ENCODE measurements around the gene HMGB1. TPM values are rescaled to one million over a fixed set of nuclear protein-coding genes. Genes with fewer than 3 reads are reported as not detected.
"Not testable (repeated sequence)": the region's sequence is repeated elsewhere in the genome, so short reads cannot be mapped to it uniquely, and the experiment has no call there.

Gene HMGB1
- total RNA-seq, 2 donors from 2014 or later, result 418 to 551 TPM

- no peak overlapping the region for H3K27ac Mint-ChIP-seq
- no peaks in the 10 kb centered on the region for H3K9me3 Mint-ChIP-seq
- H3K36me3 Mint-ChIP-seq, result no peaks in the 10 kb centered on the region
- ATAC-seq (no peak), DNase-seq (ENCODE audit: low spot score in 2 of 2) (no peak)
Observed at GRCh38 chr13:30448441-30448840, 17.3 kb downstream of the HMGB1 start.

GRCh38 chr13:30446126-30446500 lies 19.6 kb downstream of the HMGB1 start:
- DNase-seq (ENCODE audit: low spot score in 2 of 2), result no peak
- no peak for ATAC-seq
- Mint-ChIP-seq H3K36me3 (no peaks in the 10 kb centered on the region), H3K9me3 (peaks cover 0 to 2% of the 10 kb centered on the region in 2 donors), H3K27ac (no peak overlapping the region)

DNA sequence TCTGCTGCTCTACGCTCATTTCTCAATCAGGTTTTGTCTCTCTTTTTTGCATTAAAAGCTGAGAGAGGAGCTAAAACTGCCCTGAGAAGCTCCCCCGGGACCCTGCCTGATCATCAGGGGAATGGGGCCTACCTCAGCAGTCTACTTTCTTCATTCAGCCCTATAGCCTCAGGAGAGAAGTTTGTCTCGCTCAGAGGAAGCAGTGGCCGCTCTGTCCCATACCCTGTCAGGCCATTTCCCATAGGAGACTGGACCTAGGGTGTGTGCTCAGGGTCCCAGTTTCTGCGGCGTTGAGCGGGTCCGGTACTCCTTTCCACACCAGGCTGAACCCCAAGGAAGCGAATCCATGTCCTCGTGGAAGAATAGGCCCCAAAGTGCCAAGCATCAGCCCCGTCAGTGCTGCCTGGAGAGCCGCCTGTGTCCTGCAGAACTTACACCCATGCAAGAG lies 21.8 kb downstream of the HMGB1 start:
- no peak for DNase-seq (ENCODE audit: low spot score in 2 of 2)
- Mint-ChIP-seq H3K9me3 (peaks cover 0 to 7% of the 10 kb centered on the region in 2 donors), H3K36me3 (no peaks in the 10 kb centered on the region), H3K27ac (peak overlapping the region in 1 of 2 donors; percentile 20)
- no peak for ATAC-seq

DNA sequence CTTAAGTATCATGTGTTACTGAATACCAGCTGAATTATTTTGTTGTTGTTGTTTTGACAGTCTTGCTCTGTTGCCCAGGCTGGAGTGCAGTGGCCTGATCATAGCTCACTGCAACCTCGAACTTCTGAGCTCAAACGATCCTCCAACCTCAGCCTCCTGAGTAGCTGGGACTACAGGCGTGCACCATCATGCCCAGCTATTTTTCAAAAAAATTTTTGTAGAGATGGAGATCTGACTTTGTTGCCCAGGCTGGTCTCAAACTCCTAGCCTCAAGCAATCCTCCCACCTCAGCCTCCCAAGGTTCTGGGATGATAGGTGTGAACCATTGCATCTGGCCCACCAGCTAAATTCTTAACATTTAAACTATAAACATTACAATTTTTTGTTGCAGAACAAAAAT lies 22.2 kb downstream of the HMGB1 start:
- not testable (repeated sequence) for DNase-seq (ENCODE audit: low spot score in 2 of 2); ATAC-seq; H3K36me3 Mint-ChIP-seq; H3K9me3 Mint-ChIP-seq
- peak overlapping the region in 1 of 2 donors; percentile 29 for H3K27ac Mint-ChIP-seq

GRCh38 chr13:30442926-30443325 lies 22.8 kb downstream of the HMGB1 start:
- Mint-ChIP-seq H3K27ac (no peak overlapping the region), H3K36me3 (no peaks in the 10 kb centered on the region), H3K9me3 (peaks cover 0 to 7% of the 10 kb centered on the region in 2 donors)
- no peak for DNase-seq (ENCODE audit: low spot score in 2 of 2)
- no peak for ATAC-seq

DNA sequence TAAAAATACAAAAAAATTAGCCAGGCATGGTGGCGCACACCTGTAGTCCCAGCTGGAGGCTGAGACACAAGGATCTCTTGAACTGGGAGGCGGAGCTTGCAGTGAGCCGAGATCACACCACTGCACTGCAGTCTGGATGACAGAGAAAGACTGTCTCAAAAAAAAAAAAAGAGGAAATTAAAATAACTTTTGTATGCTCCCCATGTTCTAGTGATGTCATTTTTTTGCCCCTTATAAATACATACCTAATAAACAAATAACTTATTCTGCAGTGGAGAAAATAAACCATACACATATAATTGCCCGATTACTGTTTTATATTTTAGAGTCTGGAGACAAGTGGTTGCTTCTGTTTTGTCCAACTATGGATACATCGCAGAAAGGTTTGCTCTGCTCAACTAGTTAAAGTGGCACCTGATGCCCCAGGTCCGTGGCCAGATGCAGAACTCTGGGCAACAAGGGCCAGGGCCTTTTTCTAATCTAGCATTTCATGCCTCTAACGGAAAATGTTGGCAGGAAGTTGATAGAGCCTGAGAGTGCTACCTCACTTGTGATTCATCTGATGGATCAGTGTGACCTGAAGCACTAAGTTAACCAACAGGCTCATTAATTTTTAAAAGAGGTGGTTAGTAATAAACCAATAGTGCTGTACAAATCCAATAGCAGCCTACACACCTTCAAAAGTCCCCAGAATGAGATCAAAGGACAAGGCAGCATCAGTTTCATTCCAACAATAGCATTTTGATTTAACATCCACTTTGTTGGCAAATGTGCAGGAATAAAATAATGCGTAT lies 24.6 kb downstream of the HMGB1 start:
- Mint-ChIP-seq H3K9me3 (peaks cover 0 to 7% of the 10 kb centered on the region in 2 donors), H3K36me3 (no peaks in the 10 kb centered on the region), H3K27ac (peak overlapping the region in 1 of 2 donors; percentile 50)
- DNase-seq (ENCODE audit: low spot score in 2 of 2) (no peak), ATAC-seq (peak; percentile 45 to 63)

GRCh38 chr13:30438286-30438685 lies 27.4 kb downstream of the HMGB1 start:
- ATAC-seq (no peak), DNase-seq (ENCODE audit: low spot score in 2 of 2) (no peak)
- Mint-ChIP-seq H3K27ac (no peak overlapping the region), H3K9me3 (peaks cover 0 to 7% of the 10 kb centered on the region in 2 donors), H3K36me3 (no peaks in the 10 kb centered on the region)

DNA sequence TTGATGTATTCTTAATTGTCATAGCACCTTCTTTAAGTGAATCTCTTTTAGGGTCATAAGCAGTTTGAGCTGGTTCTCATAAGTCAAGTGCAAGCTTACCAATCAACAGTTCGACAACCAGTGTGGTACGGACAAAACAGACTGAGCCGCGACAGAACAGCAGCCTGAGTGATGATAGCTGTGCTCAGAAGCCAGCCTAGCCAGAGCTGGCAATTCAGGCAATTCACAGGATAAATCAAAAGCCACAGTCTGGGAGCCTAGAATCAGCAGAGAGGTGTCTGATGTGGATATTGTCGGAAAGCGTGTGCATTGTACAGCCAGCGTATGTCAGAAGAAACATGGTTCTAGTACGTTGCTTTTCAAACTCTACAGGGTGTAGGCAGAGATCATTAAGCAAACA lies 28.6 kb downstream of the HMGB1 start:
- no peak for ATAC-seq
- Mint-ChIP-seq H3K36me3 (no peaks in the 10 kb centered on the region), H3K27ac (no peak overlapping the region), H3K9me3 (peaks cover 0 to 7% of the 10 kb centered on the region in 2 donors)
- no peak for DNase-seq (ENCODE audit: low spot score in 2 of 2)

- no peaks in the 10 kb centered on the region for H3K36me3 Mint-ChIP-seq
- DNase-seq (ENCODE audit: low spot score in 2 of 2) (no peak), ATAC-seq (no peak)
- H3K27ac Mint-ChIP-seq, result no peak overlapping the region
- H3K9me3 Mint-ChIP-seq, result peaks cover 0 to 4% of the 10 kb centered on the region in 2 donors
Observed at GRCh38 chr13:30435911-30436451, 29.8 kb downstream of the HMGB1 start.

GRCh38 chr13:30431269-30431940 lies 34.3 kb downstream of the HMGB1 start:
- peak; percentile 23 to 62 for ATAC-seq

DNA sequence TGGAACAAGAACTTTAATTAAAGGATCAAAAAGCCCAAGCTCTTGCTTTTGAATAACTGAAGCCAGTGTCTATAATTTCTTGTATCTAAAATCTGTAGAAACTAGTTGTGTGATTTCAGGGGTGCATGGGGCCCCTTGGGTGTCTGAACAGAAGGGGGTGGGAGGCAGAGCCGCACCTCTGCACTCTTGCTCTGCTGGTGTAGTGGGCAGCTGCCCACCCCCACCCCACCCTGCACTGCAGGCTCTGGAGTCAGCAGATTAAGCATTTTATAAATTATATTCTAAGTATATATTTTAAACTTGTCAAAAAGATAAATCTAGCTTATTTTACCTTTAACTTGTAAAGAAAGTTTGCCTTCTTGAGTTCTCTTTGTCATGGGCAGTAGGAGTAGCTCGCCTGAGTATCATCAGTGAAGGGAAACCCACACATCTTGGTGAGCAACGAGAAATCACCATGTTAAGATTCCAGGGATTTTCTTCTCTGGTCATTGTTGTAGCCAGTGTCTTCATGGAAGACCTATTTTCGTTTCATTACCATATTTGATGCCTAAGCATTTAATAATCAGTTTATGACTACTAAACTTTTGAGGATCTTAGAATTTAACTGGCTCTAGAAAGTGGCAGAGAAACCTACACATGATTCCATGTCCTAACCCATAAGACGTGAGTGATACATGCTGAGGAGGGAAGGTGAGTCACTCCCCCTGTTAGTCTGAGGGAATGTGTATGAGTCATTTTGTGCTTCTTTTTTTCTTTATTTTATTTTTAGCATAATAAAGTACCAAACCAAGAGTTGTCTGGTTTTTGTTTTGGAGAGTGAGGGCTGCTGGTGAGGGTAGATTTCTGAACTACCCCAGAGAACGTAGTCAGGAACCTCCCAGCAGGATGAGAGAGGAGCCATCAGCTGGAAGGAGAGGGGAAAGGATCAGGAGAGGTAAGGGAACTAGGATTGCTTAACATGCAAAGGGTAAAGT lies 35.7 kb downstream of the HMGB1 start:
- Mint-ChIP-seq H3K27ac (peak overlapping the region; percentile 83 to 94), H3K9me3 (no peaks in the 10 kb centered on the region), H3K36me3 (no peaks in the 10 kb centered on the region)
- peak in 1 of 2 donors; percentile 25 for DNase-seq (ENCODE audit: low spot score in 2 of 2)
- ATAC-seq, result peak; percentile 96 to 98

More at GRCh38 chr13:30431269-30431940, 34.3 kb downstream of the HMGB1 start:
- H3K36me3 Mint-ChIP-seq, result no peaks in the 10 kb centered on the region
- DNase-seq (ENCODE audit: low spot score in 2 of 2), result no peak
- peak overlapping the region in 1 of 2 donors; percentile 83 for H3K27ac Mint-ChIP-seq
- H3K9me3 Mint-ChIP-seq, result no peaks in the 10 kb centered on the region

DNA sequence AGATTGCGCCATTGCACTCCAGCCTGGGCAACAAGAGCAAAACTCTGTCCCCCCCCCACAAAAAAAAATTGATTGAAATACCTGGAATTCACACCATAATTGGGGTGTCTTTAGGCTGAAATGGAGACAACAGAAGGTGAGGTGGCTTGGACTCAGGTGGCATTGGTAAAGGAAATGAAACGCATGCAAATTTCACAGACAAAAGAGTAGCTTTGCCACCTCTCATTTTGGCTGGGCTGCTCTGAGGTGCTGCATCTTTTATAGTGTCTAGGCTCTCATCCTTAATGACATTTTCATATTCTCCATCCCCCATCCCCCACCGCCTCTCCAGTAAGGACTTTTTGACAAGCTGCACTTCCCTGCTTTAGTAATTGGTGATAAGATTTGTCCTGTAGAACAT lies 36.5 kb downstream of the HMGB1 start:
- Mint-ChIP-seq H3K36me3 (no peaks in the 10 kb centered on the region), H3K27ac (no peak overlapping the region), H3K9me3 (no peaks in the 10 kb centered on the region)
- ATAC-seq (no peak), DNase-seq (ENCODE audit: low spot score in 2 of 2) (no peak)

GRCh38 chr13:30423891-30424290 lies 41.8 kb downstream of the HMGB1 start:
- no peaks in the 10 kb centered on the region for H3K36me3 Mint-ChIP-seq
- DNase-seq (ENCODE audit: low spot score in 2 of 2) (no peak), ATAC-seq (no peak)
- H3K27ac Mint-ChIP-seq, result no peak overlapping the region
- H3K9me3 Mint-ChIP-seq, result no peaks in the 10 kb centered on the region

GRCh38 chr13:30422054-30422839 lies 43.5 kb downstream of the HMGB1 start, which contains the start of gene UBE2L5:
Gene UBE2L5 (plus strand): TSS chr13:30422493. CDS start chr13:30427991, 5,498 bp downstream.
- Mint-ChIP-seq H3K9me3 (no peaks in the 10 kb centered on the region), H3K36me3 (no peaks in the 10 kb centered on the region), H3K27ac (peak within 1 kb of the TSS; percentile 73 to 77)
- peak; percentile 66 to 72 for DNase-seq (ENCODE audit: low spot score in 2 of 2)
- ATAC-seq, result peak; percentile 92 to 98

Data from activated naive CD4-positive, alpha-beta T cell treated with anti-CD3 and anti-CD28 coated beads, Interleukin-2, amount 50 U/mL, for 72 hours (primary cell).